ENCODE data around the gene MSH3.
A peak's percentile ranks its signal among the peaks of the same experiment; 100 is the strongest.

The MSH3 gene

DNA sequence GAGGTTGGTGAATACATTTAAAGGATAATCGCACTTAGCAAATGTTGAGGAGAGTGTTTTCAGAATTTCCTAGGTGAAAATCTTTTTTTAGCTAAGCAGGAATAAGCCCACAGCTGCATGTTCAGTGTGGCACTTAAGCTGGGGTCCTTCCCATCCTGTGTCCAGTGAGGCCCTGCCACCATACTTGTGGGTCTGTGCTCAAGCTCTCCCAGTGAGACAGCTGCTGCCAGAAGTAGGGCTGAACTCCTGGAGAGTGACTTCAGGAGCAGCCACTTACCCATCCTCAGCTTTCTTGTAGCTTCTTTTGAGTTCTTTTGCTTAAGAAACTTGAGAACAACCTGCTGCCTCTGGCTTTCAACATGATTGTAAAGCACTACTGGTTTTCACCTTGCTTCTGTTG, 110.3 kb downstream of the MSH3 start (continued):
- TF ChIP-seq GFI1B (tag by site-specific recombination; IDR thresholded peaks at IDR 0.05) (no peak), ZNF701 (tag by site-specific recombination; IDR thresholded peaks at IDR 0.05) (no peak), SCRT1 (tag by site-specific recombination; IDR thresholded peaks at IDR 0.05; ENCODE audit: borderline replicate concordance) (no peak), SP7 (tag by site-specific recombination; IDR thresholded peaks at IDR 0.05) (no peak)
- TF ChIP-seq, protein P1, sequence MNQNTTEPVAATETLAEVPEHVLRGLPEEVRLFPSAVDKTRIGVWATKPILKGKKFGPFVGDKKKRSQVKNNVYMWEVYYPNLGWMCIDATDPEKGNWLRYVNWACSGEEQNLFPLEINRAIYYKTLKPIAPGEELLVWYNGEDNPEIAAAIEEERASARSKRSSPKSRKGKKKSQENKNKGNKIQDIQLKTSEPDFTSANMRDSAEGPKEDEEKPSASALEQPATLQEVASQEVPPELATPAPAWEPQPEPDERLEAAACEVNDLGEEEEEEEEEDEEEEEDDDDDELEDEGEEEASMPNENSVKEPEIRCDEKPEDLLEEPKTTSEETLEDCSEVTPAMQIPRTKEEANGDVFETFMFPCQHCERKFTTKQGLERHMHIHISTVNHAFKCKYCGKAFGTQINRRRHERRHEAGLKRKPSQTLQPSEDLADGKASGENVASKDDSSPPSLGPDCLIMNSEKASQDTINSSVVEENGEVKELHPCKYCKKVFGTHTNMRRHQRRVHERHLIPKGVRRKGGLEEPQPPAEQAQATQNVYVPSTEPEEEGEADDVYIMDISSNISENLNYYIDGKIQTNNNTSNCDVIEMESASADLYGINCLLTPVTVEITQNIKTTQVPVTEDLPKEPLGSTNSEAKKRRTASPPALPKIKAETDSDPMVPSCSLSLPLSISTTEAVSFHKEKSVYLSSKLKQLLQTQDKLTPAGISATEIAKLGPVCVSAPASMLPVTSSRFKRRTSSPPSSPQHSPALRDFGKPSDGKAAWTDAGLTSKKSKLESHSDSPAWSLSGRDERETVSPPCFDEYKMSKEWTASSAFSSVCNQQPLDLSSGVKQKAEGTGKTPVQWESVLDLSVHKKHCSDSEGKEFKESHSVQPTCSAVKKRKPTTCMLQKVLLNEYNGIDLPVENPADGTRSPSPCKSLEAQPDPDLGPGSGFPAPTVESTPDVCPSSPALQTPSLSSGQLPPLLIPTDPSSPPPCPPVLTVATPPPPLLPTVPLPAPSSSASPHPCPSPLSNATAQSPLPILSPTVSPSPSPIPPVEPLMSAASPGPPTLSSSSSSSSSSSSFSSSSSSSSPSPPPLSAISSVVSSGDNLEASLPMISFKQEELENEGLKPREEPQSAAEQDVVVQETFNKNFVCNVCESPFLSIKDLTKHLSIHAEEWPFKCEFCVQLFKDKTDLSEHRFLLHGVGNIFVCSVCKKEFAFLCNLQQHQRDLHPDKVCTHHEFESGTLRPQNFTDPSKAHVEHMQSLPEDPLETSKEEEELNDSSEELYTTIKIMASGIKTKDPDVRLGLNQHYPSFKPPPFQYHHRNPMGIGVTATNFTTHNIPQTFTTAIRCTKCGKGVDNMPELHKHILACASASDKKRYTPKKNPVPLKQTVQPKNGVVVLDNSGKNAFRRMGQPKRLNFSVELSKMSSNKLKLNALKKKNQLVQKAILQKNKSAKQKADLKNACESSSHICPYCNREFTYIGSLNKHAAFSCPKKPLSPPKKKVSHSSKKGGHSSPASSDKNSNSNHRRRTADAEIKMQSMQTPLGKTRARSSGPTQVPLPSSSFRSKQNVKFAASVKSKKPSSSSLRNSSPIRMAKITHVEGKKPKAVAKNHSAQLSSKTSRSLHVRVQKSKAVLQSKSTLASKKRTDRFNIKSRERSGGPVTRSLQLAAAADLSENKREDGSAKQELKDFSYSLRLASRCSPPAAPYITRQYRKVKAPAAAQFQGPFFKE (tag by site-specific recombination; IDR thresholded peaks at IDR 0.05; ENCODE audit: borderline replicate concordance), result no peak

DNA sequence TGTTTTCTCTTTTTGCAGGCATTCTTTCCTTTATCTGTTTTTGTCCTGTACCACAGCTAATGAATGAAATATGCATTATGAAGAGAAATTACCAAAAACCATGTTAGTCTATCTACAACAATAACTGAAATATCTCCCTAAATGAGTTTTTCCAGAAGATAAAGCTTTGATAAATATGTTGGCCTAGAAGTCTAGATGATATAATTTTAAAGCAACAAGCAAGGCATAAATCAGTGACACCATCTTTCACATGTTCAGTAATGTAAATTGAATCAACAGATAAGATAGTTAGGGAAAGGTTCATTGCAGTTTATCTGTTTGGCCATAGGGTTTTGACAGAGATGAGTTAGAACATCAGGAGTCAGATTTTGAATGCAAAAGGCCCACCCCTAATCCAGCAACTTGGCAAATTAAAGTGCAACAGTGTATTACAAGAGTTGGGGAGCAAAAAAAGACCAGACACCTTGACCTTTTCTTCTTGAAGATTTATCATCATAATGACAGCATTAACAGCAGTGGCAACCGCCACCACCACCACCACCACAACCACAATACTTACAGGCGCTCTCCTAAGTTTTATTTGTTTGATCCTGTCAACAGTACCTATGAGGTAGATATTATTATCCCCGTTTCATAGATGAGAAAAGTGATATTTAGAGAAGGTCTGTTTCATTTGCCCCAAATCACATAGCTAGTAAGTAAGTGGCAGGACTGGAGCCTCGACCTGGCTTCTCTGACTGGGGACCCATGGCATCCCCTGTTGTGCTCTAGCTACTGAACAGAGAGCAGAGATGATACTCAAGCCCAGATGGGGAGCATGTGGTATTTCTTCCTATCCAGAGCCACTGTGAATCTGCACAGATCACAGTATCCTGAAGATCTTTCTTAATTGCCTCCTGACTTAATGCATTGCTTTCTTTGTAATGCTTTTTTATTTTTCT, 123.2 kb downstream of the MSH3 start:
- TF ChIP-seq ZNF146 (tag by site-specific recombination; IDR thresholded peaks at IDR 0.05) (no peak), SCRT2 (tag by site-specific recombination; IDR thresholded peaks at IDR 0.05) (0 out of 2 replicates have a peak, but pooled peaks have one; percentile 8)
- ChIA-PET CTCF (no interaction called here), POLR2A (no interaction called here)
- H3K4me3 ChIP-seq (ENCODE audit: low read depth, low read length), result no peak overlapping the region
- H3K27ac ChIP-seq (ENCODE audit: extremely low read depth, low read depth, low read length), result no peak overlapping the region
- no peaks in the 10 kb centered on the region for H3K9me3 ChIP-seq (ENCODE audit: control insufficient read depth, insufficient read depth, low read depth, low read length)
- no peaks in the 10 kb centered on the region; a peak in 1 of 3 replicates for H3K36me3 ChIP-seq (ENCODE audit: control insufficient read depth in 2 of 2, insufficient read depth in 1 of 2, low read length in 2 of 2)
- H3K4me1 ChIP-seq (ENCODE audit: control insufficient read depth, insufficient read depth, low read length), result no peaks in the 10 kb centered on the region

DNA sequence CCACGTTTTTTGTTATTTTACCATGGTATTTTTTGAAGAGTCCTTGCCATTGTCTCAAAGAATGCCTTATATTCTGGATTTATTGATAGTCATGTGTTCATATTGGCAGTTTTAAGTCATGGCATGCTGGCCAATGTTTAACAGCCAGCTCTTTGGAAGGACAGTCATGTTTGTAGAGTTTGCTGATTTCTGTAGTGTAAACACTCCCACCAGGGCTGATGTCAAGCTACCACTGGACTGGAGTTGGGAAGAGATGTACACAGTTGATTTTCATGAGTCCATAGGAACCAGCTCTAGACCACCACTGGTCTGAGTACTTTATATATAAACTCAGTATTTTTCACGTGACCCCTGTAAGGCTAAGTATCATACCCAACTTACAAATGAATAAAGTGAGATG, 125.6 kb downstream of the MSH3 start:
- ChIA-PET POLR2A (no interaction called here), CTCF (interaction anchor here (0.6 to 0.7 kb wide), 2 partner anchors 32 to 1392 kb away, joined by 3 read pairs; no protein-coding TSS in a partner anchor)
- no peak for TF ChIP-seq KLF10 (tag by site-specific recombination; IDR thresholded peaks at IDR 0.05)
- TF ChIP-seq ZNF621 (tag by site-specific recombination; IDR thresholded peaks at IDR 0.05), result no peak
- TF ChIP-seq BCL11B (tag by site-specific recombination; IDR thresholded peaks at IDR 0.05; ENCODE audit: low read depth), result no peak
- Histone ChIP-seq H3K36me3 (ENCODE audit: control insufficient read depth in 2 of 2, insufficient read depth in 1 of 2, low read length in 2 of 2) (no peaks in the 10 kb centered on the region; a peak in 1 of 3 replicates), H3K27ac (ENCODE audit: extremely low read depth, low read depth, low read length) (no peak overlapping the region), H3K4me1 (ENCODE audit: control insufficient read depth, insufficient read depth, low read length) (no peaks in the 10 kb centered on the region), H3K9me3 (ENCODE audit: control insufficient read depth, insufficient read depth, low read depth, low read length) (no peaks in the 10 kb centered on the region), H3K4me3 (ENCODE audit: low read depth, low read length) (no peak overlapping the region)

DNA sequence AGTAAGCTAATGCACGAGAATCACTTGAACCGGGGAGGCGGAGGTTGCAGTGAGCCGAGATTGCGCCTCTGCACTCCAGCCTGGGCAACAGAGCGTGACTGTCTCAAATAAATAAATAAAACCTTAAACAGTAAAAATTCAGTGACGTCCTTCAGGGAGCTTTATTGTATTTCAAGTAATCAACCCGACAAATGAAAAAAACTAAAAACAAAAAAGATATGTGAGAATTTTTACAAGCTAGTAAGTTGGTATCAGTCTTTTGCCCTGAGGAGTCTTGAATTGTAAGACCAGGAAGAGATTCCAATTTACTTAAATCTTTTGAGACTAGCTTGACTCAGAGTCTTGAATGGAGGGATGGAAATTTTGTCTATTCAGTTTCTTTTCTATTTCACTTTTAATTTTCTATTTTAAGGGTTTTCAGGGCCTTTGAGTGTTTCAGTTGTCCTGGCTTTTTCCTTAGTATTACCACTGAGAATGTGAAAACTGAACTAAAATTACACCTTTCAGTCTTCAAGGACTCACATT, 126.4 kb downstream of the MSH3 start:
- no peaks in the 10 kb centered on the region for H3K4me1 ChIP-seq (ENCODE audit: control insufficient read depth, insufficient read depth, low read length)
- H3K36me3 ChIP-seq (ENCODE audit: control insufficient read depth in 2 of 2, insufficient read depth in 1 of 2, low read length in 2 of 2), result no peaks in the 10 kb centered on the region; a peak in 1 of 3 replicates
- no peak overlapping the region for H3K27ac ChIP-seq (ENCODE audit: extremely low read depth, low read depth, low read length)
- no peak overlapping the region for H3K4me3 ChIP-seq (ENCODE audit: low read depth, low read length)
- CTCF ChIA-PET, result no interaction called here
- TF ChIP-seq ZNF664 (tag by site-specific recombination; IDR thresholded peaks at IDR 0.05) (no peak), TCF7L2 (IDR thresholded peaks at IDR 0.05; ENCODE audit: borderline replicate concordance, low read depth, low read length) (no peak), ZBTB7A (tag by site-specific recombination; IDR thresholded peaks at IDR 0.05; ENCODE audit: low read depth) (no peak), ZIC2 (tag by site-specific recombination; IDR thresholded peaks at IDR 0.05) (no peak), ZNF571 (tag by site-specific recombination; IDR thresholded peaks at IDR 0.05) (no peak), ZNF175 (tag by site-specific recombination; IDR thresholded peaks at IDR 0.05) (no peak), ZNF112 (tag by site-specific recombination; IDR thresholded peaks at IDR 0.05) (no peak), ZNF776 (tag by site-specific recombination; IDR thresholded peaks at IDR 0.05; ENCODE audit: borderline replicate concordance) (no peak), ZNF785 (tag by site-specific recombination; IDR thresholded peaks at IDR 0.05) (no peak)
- TF ChIP-seq, protein P2, sequence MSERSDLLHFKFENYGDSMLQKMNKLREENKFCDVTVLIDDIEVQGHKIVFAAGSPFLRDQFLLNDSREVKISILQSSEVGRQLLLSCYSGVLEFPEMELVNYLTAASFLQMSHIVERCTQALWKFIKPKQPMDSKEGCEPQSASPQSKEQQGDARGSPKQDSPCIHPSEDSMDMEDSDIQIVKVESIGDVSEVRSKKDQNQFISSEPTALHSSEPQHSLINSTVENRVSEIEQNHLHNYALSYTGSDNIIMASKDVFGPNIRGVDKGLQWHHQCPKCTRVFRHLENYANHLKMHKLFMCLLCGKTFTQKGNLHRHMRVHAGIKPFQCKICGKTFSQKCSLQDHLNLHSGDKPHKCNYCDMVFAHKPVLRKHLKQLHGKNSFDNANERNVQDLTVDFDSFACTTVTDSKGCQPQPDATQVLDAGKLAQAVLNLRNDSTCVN (tag by site-specific recombination; optimal IDR thresholded peaks at IDR 0.05), result no peak
- H3K9me3 ChIP-seq (ENCODE audit: control insufficient read depth, insufficient read depth, low read depth, low read length), result no peaks in the 10 kb centered on the region
- POLR2A ChIA-PET, result no interaction called here

All from HEK293 (cell line).